Activated CD4-positive, alpha-beta T cell treated with anti-CD3 and anti-CD28 coated beads for 36 hours (primary cell): Measurements from ENCODE around the gene TRIM50. TPM values are rescaled to one million over a fixed set of nuclear protein-coding genes. Genes with fewer than 3 reads are reported as not detected.
A peak's percentile ranks its signal among the peaks of the same experiment; 100 is the strongest.

ENCODE experiments used
- ATAC-seq: fragments of 200-7000 bp; cut with Tn5 transposase; one replicate; pipeline ENCODE4 v1.10.0; 2021; ENCODE audit warnings: mild to moderate bottlenecking, moderate library complexity
- CTCF ChIA-PET: fragments of 350-600 bp; sonication (Branson Sonifier 250); formaldehyde crosslinking; loops from one replicate; lab custom pipeline; 2021; ENCODE audit warnings: antibody characterized with exemption; lab: Charles Lee
- POLR2A ChIA-PET: fragments of 350-600 bp; sonication (Branson Sonifier 250); formaldehyde crosslinking; loops from one replicate; lab custom pipeline; 2021; ENCODE audit warnings: antibody characterized with exemption, inconsistent platforms; lab: Charles Lee
- DNase-seq: peaks from one replicate; pipeline ENCODE4 v3.0.0-alpha.2; 2020
- H3K27ac Mint-ChIP-seq: one replicate; pipeline ENCODE4 v1.8.0; 2021; ENCODE audit warnings: mixed read lengths
- H3K27me3 Mint-ChIP-seq: one replicate; pipeline ENCODE4 v1.8.0; 2021; ENCODE audit warnings: mixed read lengths
- H3K36me3 Mint-ChIP-seq: one replicate; pipeline ENCODE4 v1.8.0; 2021; ENCODE audit warnings: low read depth, mixed read lengths
- H3K4me1 Mint-ChIP-seq: one replicate; pipeline ENCODE4 v1.8.0; 2021; ENCODE audit warnings: mixed read lengths
- H3K4me3 Mint-ChIP-seq: one replicate; pipeline ENCODE4 v1.8.0; 2021; ENCODE audit warnings: mild to moderate bottlenecking, moderate library complexity, mixed read lengths
- H3K9me3 Mint-ChIP-seq: one replicate; pipeline ENCODE4 v1.8.0; 2021; ENCODE audit warnings: low read depth, mixed read lengths
- intact Hi-C, 2 experiments: fragments of 100-400 bp; cut with DNase I in 1 of 2; cut with micrococcal nuclease in 1 of 2; formaldehyde crosslinking; loops; one replicate each; pipeline versions ENCODE4 v1.14.2 to v1.15.1; 2022 to 2024; cut with DNase I, micrococcal nuclease
- total RNA-seq, 2 experiments: library from RNA; stranded (reverse); gene quantifications; one replicate each; pipeline ENCODE4 v1.2.3, GENCODE V29; 2021

Gene TRIM50
- total RNA-seq, 2 experiments from 2014 or later: not detected

DNA sequence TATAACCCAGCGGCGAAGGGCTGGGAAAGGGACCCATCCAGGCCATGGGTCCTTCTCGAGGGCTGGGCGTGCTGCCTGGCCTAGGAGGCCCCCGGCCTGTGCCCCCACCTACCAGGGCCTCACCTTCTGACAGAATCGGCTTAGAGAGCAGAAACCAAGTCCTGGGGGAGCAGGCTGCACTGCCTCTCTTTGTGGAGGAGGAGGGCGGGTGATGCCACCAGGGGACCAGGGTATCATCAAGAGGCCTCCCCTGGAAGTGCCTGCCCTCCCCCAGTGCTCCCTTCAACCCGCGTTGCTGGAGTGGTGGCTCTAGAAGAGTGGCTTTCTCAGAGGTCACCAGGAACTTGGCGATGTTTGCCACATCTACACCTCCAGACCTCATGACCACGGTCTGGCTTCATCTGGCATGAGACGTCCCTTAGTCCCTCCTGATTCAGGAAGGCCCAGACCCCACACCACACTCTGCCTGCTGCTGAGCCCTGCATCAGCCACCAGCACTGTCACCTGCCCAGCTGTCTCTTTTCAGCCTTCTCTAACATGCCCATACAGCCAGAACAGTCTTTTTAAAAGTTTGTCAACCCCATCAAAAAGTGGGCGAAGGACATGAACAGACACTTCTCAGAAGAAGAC lies 32.0 kb upstream of the TRIM50 start:
- CTCF ChIA-PET: interaction anchor here (2.3 kb wide), 1 partner anchor 36 kb away, joined by 5 read pairs; no protein-coding TSS in a partner anchor
- ATAC-seq (no peak), DNase-seq (no peak)
- no peak overlapping the region for H3K27ac Mint-ChIP-seq
- peaks cover 3% of the 10 kb centered on the region for H3K27me3 Mint-ChIP-seq
- H3K36me3 Mint-ChIP-seq: no peaks in the 10 kb centered on the region
- POLR2A ChIA-PET: no interaction called here
- H3K4me1 Mint-ChIP-seq: peaks cover 5% of the 10 kb centered on the region
- intact Hi-C loops: no loop called here
- H3K4me3 Mint-ChIP-seq: no peak overlapping the region
- no peaks in the 10 kb centered on the region for H3K9me3 Mint-ChIP-seq

DNA sequence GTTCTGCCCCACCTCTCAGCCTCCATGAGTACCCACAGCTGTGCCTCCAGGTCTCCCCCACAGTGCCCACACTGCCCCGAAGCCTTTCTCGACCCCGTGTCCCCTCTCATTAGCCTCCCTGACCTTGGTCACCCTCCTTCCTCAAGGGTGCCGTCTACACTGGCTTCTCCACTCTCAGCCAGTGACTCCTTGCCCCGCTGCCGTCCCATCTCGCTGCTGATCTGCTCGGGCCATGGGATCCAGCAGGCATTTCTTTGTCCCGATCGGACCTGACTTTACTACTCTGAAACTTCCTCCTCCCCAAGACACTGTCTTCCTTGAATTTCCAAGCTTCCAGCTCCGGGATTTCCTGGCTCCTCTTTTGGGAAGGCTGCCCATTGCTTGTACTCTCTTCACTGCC lies 31.4 kb upstream of the TRIM50 start:
- ATAC-seq (no peak), DNase-seq (no peak)
- Mint-ChIP-seq H3K27me3 (peaks cover 3% of the 10 kb centered on the region), H3K4me3 (no peak overlapping the region), H3K9me3 (no peaks in the 10 kb centered on the region), H3K36me3 (no peaks in the 10 kb centered on the region), H3K27ac (no peak overlapping the region), H3K4me1 (peaks cover 5% of the 10 kb centered on the region)
- ChIA-PET POLR2A (no interaction called here), CTCF (interaction anchor here (2.3 kb wide), 1 partner anchor 35 kb away, joined by 5 read pairs; no protein-coding TSS in a partner anchor)
- intact Hi-C loops: no loop called here

- POLR2A ChIA-PET: no interaction called here
- Mint-ChIP-seq H3K27me3 (peaks cover 3% of the 10 kb centered on the region), H3K4me3 (no peak overlapping the region), H3K27ac (no peak overlapping the region), H3K4me1 (peaks cover 5% of the 10 kb centered on the region), H3K36me3 (no peaks in the 10 kb centered on the region), H3K9me3 (no peaks in the 10 kb centered on the region)
- ATAC-seq (no peak), DNase-seq (no peak)
- intact Hi-C loops: no loop called here
- CTCF ChIA-PET: interaction anchor here (2.3 kb wide), 1 partner anchor 35 kb away, joined by 5 read pairs; no protein-coding TSS in a partner anchor
Measured at GRCh38 chr7:73358590-73359275, 30.9 kb upstream of the TRIM50 start.

GRCh38 chr7:73356159-73356558 lies 28.3 kb upstream of the TRIM50 start:
- intact Hi-C loops: no loop called here
- ATAC-seq (no peak), DNase-seq (no peak)
- Mint-ChIP-seq H3K4me1 (peaks cover 5% of the 10 kb centered on the region), H3K4me3 (no peak overlapping the region), H3K27ac (no peak overlapping the region), H3K36me3 (no peaks in the 10 kb centered on the region), H3K9me3 (peaks cover 3% of the 10 kb centered on the region), H3K27me3 (peaks cover 3% of the 10 kb centered on the region)
- POLR2A ChIA-PET: no interaction called here
- CTCF ChIA-PET: interaction anchor here (1.2 kb wide), 1 partner anchor 95 kb away, joined by 3 read pairs; no protein-coding TSS in a partner anchor

- no peaks in the 10 kb centered on the region for H3K36me3 Mint-ChIP-seq
- ChIA-PET POLR2A (no interaction called here), CTCF (interaction anchor here (1.2 kb wide), 1 partner anchor 97 kb away, joined by 3 read pairs; no protein-coding TSS in a partner anchor)
- peaks cover 3% of the 10 kb centered on the region for H3K27me3 Mint-ChIP-seq
- H3K4me1 Mint-ChIP-seq: peaks cover 5% of the 10 kb centered on the region
- ATAC-seq: no peak
- no peak overlapping the region for H3K27ac Mint-ChIP-seq
- no peak for DNase-seq
- peaks cover 3% of the 10 kb centered on the region for H3K9me3 Mint-ChIP-seq
- intact Hi-C loops: no loop called here
- no peak overlapping the region for H3K4me3 Mint-ChIP-seq
Measured at GRCh38 chr7:73354821-73355220, 26.9 kb upstream of the TRIM50 start.

DNA sequence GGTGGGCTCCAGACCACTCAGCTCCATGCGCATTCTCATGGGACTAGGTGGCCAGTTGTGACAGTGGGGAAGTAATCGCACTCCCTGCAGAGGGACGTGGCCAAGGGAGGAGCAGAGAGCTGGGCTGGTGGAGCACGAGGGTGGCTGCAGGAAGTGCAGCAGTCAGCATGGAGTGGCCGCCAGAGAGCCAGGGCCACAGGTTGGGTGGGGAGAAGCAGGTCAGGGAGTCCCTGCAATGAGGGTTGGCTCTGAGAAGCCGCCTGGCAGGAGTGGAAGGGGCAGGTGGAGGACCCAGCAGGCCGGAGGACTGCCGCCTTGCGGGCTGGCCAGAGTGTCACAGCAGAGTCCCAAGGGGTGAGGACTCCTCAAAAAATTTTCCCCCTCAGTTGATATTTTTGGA lies 26.3 kb upstream of the TRIM50 start:
- ChIA-PET POLR2A (no interaction called here), CTCF (interaction anchor here (0.6 kb wide), 1 partner anchor 168 kb away, joined by 3 read pairs; the partner anchor contains the start of gene BAZ1B)
- DNase-seq (no peak), ATAC-seq (no peak)
- H3K4me3 Mint-ChIP-seq: no peak overlapping the region
- H3K36me3 Mint-ChIP-seq: no peaks in the 10 kb centered on the region
- H3K4me1 Mint-ChIP-seq: peaks cover 5% of the 10 kb centered on the region
- H3K27ac Mint-ChIP-seq: no peak overlapping the region
- intact Hi-C loops: no loop called here
- H3K27me3 Mint-ChIP-seq: no peaks in the 10 kb centered on the region
- peaks cover 3% of the 10 kb centered on the region for H3K9me3 Mint-ChIP-seq

DNA sequence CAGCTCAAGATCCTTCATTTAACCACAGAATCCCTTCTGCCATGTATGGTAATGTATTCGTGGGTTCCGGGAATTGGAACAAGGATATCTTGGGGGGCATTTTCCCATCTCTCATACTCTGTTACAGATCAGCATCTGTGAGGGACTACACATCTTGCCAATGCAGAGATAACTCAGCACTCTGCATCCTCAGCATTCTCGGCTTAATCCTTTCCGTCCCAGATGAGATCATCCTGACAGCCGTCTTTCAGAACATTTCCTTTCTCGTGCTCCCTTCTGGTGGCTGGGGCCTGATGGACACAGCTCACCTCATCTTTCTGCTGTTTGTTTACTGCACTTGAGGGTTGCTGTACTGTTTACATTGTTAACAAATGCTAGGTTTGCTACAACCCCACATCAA lies 25.4 kb upstream of the TRIM50 start:
- H3K27ac Mint-ChIP-seq: no peak overlapping the region
- no peaks in the 10 kb centered on the region for H3K36me3 Mint-ChIP-seq
- no peak overlapping the region for H3K4me3 Mint-ChIP-seq
- CTCF ChIA-PET: interaction anchor here (1.6 kb wide), 1 partner anchor 10 kb away, joined by 3 read pairs; no protein-coding TSS in a partner anchor
- ATAC-seq (no peak), DNase-seq (no peak)
- H3K27me3 Mint-ChIP-seq: no peaks in the 10 kb centered on the region
- intact Hi-C loops: no loop called here
- H3K4me1 Mint-ChIP-seq: peaks cover 3% of the 10 kb centered on the region
- POLR2A ChIA-PET: no interaction called here
- H3K9me3 Mint-ChIP-seq: peaks cover 3% of the 10 kb centered on the region

GRCh38 chr7:73352784-73353183 lies 24.9 kb upstream of the TRIM50 start:
- ChIA-PET POLR2A (no interaction called here), CTCF (interaction anchor here (0.7 to 1.6 kb wide), 2 partner anchors 10 to 100 kb away, joined by 3 read pairs; no protein-coding TSS in a partner anchor)

GRCh38 chr7:73351447-73352167 lies 23.7 kb upstream of the TRIM50 start:
- POLR2A ChIA-PET: no interaction called here
- CTCF ChIA-PET: interaction anchor here (1.6 kb wide), 1 partner anchor 9 kb away, joined by 3 read pairs; no protein-coding TSS in a partner anchor
- intact Hi-C loops: no loop called here
- Mint-ChIP-seq H3K4me3 (no peak overlapping the region), H3K27ac (no peak overlapping the region), H3K36me3 (no peaks in the 10 kb centered on the region), H3K27me3 (no peaks in the 10 kb centered on the region), H3K4me1 (no peaks in the 10 kb centered on the region), H3K9me3 (peaks cover 3% of the 10 kb centered on the region)
- no peak for DNase-seq
- peak; percentile 66 for ATAC-seq

More at GRCh38 chr7:73352784-73353183, 24.9 kb upstream of the TRIM50 start:
- H3K4me3 Mint-ChIP-seq: no peak overlapping the region
- no peaks in the 10 kb centered on the region for H3K4me1 Mint-ChIP-seq
- intact Hi-C loops: no loop called here
- H3K27ac Mint-ChIP-seq: no peak overlapping the region
- H3K27me3 Mint-ChIP-seq: no peaks in the 10 kb centered on the region
- H3K9me3 Mint-ChIP-seq: peaks cover 3% of the 10 kb centered on the region
- H3K36me3 Mint-ChIP-seq: no peaks in the 10 kb centered on the region
- DNase-seq (no peak), ATAC-seq (no peak)

DNA sequence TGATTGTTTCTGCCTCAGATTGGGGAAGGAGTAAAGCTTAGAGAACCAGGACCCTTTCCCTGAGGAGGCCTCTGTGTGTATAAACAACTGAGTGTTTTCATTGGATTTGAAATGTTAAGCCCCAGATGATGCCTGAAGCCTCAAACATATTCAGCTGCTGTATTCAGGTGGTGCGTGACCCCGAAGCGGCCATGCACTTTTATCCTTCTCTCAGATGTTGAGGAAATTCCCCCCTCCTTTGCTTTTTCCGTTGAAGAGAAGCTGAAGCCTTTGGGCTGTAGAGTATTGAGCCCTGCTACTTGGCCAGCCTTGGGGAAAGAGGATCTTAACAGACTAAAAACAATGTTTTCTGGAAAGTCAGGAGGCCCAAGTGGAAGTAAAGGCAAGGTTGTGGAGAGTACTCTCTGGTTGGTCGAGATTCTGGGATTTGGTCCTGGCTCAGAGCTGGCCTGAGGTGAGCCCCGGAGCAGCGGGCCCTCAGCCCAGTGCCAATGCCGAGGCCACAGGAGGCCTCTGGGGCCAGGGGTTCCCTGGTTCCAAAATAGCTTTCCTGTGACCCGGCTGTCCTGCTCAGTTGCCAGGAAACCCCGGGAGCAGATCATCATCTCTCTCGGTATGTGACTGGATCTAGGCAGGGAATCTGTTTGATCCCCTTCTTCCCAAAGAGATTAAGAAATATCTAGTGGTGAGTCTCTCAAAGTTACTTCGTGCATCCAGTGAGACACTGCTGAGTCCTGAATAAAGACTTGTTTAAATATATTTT lies 22.6 kb upstream of the TRIM50 start:
- Mint-ChIP-seq H3K27me3 (no peaks in the 10 kb centered on the region), H3K36me3 (no peaks in the 10 kb centered on the region), H3K27ac (no peak overlapping the region), H3K9me3 (peaks cover 3% of the 10 kb centered on the region), H3K4me1 (no peaks in the 10 kb centered on the region), H3K4me3 (no peak overlapping the region)
- POLR2A ChIA-PET: no interaction called here
- intact Hi-C loops: no loop called here
- ATAC-seq (no peak), DNase-seq (no peak)
- CTCF ChIA-PET: interaction anchor here (0.6 to 1.5 kb wide), 2 partner anchors 101 to 301 kb away, joined by 3 to 4 read pairs; no protein-coding TSS in a partner anchor

DNA sequence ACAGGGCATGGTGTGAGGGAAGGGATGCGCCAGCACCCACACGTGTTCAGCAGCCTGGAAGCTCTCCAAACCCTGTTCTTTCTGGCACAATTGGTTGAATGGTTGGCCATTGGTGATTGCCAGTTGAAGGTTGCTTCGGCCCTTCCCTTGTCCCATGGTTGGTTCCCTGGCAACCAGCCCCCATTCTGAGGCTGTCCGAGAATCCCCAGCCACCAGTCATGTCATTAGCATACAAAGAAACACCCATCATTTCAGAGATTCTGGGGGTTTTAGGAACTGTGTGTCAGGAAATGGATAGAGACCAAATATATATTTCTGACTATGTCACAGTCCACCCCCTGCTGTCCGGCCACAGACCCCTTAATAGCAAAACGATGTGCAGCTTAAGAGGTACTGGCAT lies 21.9 kb upstream of the TRIM50 start:
- ChIA-PET CTCF (interaction anchor here (1.5 kb wide), 1 partner anchor 102 kb away, joined by 4 read pairs; no protein-coding TSS in a partner anchor), POLR2A (no interaction called here)
- no peaks in the 10 kb centered on the region for H3K4me1 Mint-ChIP-seq
- ATAC-seq: no peak
- intact Hi-C loops: no loop called here
- H3K27me3 Mint-ChIP-seq: no peaks in the 10 kb centered on the region
- no peaks in the 10 kb centered on the region for H3K36me3 Mint-ChIP-seq
- no peak overlapping the region for H3K27ac Mint-ChIP-seq
- H3K4me3 Mint-ChIP-seq: no peak overlapping the region
- no peak for DNase-seq
- peaks cover 3% of the 10 kb centered on the region for H3K9me3 Mint-ChIP-seq
